UCSD-AML1 (cell line): ENCODE results near the gene RTL9.
A peak's percentile ranks its signal among the peaks of the same experiment; 100 is the strongest.
"Not testable (repeated sequence)": the region's sequence is repeated elsewhere in the genome, so short reads cannot be mapped to it uniquely, and the experiment has no call there.

ENCODE experiments used
- DNase-seq: peaks from one replicate; lab custom pipeline; 2025; ENCODE audit not compliant: unreplicated experiment; lab: John Stamatoyannopoulos, UW

The RTL9 gene

DNA sequence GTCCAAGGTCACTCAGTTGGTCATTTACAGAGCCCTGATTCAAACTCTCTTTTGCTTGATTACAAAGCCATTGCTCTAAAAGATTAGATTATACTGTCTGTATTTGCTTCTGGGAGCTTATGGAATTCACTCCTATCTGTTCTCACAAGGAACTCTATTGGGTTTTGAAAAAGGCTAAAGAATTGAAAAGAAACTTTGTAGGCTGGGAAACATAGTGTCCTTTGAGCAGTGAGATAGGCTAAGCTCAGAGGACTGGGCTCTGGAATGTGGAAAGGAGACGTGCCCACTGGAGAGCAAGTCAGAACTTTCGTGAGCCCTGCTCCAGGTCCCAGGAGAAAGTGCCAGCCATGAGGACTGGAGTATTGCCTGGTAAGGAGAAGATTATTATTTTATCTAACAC, at the start of gene RTL9:
Gene RTL9 (plus strand): TSS at position 301 of the 400 bp plus-strand sequence. CDS start 91,770 bp downstream, outside the sequence.
- DNase-seq: no peak

DNA sequence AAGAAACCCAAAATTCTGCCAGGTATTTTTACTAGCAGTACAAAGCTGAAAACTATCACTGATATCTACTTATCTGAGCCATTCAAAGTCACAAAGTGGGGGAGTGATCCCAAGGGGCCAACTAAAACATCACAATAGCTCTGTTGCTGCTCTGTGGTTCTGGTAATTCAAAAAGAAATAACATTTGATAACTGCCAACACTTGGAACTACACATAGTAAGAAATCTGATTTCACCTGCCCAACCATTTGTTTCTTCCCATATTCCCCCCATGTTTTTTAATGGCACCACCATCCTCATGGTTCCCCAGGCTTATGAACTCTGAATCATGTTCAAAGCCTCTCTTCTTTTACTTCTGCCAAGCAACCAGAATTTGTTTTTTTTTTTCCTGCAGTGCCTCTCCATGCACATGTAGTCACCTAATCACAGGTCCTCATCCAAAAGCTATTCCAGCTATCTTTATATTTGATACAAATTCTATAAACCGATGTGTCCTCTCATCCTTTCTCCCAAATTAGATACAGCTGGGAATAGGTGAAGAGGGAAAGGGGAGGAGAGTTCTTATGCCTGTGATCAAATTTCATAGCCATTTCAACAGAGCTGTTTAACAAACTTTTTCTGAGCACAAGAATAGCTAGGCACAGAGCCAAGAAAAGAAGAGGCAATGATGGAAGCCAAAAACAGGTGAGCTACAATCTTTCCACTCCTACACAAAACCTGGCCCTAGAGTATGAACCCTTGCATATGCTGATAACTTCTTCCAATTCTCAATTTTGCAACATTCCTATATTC, 48.5 kb upstream of the RTL9 start:
- DNase-seq: no peak

DNA sequence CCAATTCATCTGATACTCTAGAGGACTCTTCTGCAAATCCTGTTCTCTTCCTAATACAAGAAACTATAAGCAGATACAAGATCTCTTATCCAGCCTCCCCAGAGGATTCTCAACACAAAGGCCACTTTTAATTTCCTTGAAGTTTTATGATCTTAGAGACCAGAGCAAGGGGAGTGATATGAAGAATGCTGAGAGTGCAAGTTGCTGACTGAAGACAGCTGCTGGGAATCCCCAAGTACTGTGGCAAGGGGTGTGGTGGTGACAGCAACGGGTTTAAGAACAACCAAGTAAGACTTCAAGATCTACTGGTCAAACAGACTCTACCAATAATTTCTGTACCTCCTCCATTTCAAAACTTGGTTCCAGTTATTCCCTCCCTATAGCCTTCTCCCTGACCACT, 47.8 kb upstream of the RTL9 start:
- no peak for DNase-seq

DNA sequence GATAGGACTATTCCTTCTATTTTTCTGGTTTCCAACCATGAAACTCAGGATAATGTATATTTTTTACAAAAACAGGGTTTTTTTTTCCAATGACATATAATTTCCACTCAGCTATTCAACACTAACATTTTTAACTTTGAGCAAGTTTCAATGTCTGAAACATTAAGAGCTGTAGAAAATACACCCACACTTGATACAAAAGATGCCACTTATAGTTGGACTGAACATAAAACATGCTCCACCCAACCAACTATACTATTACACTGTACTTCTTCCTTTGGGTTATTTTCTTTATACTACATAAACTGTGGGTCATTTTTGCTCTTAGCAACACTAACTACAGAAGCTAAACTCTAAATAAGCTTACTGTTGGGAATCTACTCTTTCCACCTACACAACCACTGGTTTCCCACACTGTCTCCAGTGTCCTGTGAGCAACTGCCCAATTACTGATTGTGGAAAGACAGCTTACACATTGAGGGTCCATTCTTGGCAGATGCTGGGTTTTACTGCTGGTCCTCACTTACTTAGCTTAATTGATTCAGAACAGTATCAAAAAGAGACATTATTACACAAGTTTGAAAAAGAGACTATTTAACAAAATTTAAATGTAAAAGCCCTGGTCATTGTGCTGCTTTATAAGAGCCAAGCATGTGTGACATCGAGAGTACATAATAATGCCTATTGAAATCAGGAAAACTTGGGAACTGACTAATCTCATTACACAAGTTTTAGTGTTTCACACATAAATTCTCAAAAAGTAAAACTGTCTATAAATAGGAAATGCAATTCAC, 47.0 kb upstream of the RTL9 start:
- DNase-seq: no peak

DNA sequence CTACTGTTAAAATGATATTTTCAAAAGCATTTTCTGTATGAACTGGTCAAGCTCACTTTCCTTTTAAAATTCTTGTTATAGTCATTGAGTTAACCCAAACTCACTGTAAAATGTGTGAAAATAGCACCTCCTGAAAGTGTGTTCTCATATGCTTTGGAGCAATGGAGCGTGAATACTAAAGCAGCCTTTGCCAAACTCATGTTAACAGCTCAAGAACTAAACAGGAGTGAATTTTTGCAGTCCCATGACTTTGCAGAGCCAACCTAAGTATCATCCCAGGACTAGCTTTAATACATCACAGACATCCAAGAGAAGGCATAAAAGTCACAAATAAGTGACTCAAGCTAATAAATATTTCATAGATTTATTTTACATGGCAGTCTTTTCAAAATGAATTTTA, 43.1 kb upstream of the RTL9 start:
- no peak for DNase-seq

DNA sequence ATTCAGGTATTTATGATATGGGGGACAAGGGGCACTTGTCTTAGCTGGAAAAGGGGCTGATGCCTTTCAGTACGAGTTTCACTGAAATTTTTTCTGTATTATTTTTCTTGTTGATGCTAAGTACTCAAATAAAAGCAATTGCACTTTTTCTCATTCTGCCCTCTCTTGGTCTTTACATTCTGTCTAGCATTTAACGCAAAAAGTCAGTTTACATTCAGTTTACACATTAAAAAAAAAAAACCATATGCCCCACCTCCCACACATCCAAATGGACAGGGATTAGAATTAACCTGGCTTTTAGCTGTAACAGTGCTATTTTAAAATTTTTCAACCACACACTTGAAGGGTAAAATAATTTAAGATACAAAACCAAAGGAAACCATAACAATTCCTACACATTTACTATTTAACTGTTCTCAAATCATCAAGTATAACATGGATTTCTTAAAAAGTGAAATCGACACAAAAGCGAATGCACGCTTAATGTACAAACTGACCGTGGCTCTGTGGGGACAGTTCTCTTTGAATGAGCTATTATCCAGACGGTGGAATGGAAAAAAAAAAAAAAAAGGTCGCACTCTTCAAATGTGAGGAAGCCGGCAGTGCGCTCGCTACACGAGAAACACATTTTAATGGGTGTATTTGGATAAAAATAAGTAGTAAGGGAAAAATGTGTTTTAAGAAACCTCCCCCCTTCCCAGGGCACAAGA, 42.1 kb upstream of the RTL9 start:
- no peak for DNase-seq

DNA sequence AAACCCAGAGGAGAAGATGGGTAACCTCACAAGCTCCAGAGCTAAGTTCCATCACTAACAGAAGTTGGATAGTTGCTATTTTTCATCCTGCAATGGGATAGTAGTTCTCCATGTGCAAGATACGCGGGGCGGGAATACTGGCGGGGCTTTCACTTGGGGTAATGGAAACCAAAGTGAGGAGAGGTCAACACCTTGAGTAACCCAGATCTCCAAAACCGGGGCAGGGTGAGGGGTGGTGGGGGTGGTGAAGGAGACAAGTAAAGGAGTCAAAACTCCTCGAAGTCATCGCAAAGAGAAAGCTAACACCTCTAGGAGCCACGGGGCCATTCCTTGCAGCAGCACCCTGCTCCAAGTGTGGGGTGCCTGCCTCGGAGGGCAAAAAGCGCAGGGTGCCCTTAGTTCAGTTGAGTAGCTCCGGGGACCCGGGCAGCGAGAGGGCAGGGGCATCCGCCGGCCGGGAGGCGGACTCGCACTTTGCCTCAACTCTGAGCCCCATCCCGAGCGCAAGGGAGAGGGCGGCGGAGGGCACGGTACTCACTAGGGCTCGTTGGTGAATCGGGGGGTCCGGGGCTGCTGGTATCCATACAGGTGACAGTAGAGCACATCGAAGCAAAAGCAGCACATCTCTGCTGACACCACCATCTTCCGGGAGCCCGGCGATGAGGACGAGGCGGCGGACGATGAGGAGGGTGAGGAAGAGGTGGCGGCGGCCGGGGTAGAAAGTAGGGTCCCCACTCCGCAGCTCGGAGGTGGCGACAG, 41.4 kb upstream of the RTL9 start:
- peak; percentile 38 for DNase-seq

DNA sequence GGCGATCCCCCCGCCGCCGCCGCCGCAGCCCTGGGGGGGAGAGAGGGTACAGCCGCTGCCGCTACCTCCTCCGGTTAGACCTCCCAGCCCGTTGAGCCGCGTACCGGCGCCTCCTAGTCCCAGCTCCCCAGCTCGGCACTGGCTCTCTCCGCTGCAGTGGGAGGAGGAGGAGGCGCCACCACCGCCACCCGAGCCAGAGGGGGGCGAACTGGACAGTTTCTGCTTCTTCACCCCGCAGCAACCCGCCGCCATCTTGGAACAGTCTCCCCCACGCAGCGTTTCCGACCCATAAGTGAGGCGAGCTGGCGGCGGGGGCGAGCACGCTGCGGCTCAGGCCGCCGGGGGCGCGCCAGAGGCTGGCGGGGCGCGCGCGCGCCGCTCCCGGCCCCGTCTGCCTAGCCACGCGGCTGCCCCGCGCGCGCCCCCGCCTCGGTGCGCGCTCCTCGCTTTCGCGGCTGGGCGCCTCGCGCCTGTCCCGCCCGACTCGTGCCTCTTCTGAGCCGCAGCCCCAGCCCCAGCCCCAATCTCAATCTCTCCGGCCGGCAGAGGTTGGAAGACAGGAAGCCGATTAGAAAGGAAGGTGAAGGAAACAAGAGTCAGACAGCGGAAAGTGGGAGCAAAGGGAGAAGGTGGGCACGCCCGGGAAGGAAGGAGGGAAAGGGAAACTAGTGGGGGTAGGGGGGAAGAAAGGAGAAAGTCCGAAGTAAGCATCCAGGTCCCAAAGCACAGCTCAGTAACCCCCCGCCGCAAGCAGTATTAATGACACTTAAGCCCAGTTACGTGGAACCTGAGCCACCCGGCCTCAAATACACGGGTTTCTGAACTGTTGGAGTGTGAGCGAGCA, 40.6 kb upstream of the RTL9 start, which contains the start of gene AMMECR1:
Gene AMMECR1 (minus strand): TSS at position 266 of the 844 bp plus-strand sequence. CDS start 14 bp downstream, at position 252.
- DNase-seq: peak; percentile 75

DNA sequence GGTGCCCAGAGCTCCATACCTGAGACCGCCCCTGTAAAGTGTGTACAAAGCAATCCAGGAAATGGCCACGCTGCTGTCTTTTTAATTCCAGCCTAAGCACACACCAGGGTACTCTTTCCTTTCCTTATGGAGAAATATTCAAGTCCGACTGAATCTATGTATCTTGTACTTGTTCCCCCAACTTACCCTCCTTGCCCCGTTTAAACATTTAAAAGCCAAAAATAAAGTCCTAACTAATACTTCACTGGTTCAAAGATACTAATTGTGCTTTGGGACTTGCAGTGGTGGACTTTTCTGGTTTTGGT, 40.0 kb upstream of the RTL9 start:
- DNase-seq: no peak

DNA sequence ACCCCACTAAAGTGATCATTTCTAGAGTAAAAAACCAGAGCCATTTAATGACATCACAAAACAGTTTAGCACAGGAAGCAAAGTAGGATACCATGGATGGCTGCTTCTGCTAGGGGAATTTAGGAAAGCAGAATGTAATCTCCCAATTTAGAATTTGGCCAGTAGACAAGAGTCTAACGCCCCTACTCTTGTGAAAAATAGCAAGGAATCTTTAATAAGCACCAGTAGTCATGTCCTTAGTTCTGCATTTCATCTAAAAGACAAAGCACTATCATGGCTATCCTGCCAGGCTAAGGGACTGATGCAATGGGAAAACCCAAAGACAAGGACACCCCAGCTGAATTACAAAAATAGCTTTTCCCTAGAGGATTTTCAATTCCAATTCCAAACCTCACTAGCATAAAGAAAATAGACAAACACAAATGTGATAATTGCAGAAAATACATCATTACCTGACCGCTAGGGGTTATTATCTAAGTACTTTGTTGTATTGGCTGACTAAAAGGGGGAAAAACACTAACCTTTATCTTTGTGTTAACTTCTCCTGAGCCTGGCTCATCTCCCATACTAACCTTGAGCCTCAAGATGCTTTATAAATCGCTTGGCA, 38.2 kb upstream of the RTL9 start:
- DNase-seq: no peak

DNA sequence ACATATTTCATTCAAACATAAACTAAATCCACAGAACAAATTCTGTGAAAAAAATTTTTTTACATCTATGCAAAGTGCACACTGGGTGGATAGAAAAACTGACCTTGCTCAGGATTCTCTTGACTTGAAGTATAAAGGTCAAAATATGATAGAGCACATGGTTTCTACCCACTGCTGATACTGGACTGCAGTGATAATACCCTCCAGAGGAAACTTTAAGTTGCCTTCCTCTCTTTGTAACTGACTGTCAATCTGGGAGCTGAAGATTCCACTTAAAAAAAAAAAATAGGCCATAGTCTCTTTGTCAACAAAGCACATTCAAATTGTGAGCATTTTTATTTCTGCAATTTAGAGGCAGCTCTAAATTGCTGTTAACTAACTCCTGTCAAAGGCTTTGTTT, 37.6 kb upstream of the RTL9 start:
- no peak for DNase-seq

DNA sequence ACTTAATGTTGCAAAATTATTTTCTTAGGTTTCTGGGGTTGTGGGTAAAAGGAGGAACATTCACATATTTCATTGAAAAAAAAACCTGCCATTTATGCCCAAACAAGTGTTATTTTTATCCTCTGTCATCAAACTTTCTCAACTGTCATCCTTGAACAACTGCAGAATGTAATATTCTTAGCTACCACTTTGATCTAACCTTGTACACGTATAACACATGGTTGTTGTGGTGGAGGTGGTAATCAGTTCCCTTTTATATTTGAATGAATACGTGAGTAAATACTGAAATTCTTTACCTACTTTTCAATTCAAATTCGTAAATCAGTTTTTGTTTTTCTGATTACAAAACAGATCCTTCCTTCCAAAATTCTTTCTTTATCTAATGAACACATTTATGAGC, 37.0 kb upstream of the RTL9 start:
- no peak for DNase-seq

DNA sequence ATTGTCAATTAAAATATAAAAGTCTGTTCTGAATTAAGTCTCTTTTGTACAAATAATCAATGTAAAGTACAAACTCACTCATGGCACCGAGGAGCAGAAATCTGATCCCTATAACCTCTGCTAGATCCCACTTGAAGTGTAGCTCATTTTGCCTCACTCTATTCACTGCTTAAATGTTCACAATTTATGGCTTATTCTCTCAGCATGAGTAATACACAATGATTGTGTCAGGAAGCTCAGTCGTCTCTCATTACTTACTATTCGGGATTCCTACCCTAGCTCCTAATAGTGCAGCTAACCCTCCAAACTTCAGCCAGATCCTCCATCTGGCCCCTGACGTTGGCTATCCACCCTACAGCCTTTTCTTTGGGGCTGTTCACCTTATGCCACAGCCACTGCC, 36.0 kb upstream of the RTL9 start:
- DNase-seq: no peak

DNA sequence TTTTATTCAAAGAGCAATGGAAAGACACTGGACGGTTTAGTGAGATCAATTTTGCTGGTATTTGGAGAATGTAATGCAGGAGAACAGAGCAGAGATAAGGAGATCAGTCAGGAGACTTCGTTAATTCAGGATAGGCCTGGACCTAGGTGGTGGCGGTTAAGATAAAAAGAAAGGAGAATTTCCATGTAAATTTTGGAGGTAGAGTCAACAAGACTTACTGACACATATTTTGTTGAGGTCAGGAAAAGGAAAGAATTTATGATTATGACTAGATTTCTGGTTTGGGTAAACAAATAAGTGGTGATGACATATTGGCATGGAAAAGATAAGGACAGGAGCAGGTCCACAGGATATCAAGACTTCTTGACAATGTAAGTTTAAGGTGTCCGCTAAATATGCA, 31.9 kb upstream of the RTL9 start:
- DNase-seq: no peak

DNA sequence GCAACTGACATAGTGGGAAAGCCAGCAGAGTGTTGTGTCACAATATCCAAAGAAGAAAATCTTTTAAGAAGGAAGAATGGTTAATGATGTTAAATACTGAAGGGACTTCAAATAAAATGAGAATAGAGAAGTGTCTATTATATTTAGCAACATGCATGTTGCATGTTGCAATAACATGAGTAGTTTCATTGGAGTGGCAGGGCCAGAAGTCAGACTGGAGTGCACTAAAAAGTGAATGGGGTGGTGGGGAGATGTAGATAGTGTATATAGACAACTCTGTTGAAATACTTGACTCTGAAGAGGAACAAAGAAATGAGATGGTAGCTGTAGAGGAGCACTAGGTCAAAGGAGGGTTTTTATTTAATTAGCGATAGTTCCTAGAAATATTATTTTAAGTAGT, 31.3 kb upstream of the RTL9 start:
- no peak for DNase-seq

DNA sequence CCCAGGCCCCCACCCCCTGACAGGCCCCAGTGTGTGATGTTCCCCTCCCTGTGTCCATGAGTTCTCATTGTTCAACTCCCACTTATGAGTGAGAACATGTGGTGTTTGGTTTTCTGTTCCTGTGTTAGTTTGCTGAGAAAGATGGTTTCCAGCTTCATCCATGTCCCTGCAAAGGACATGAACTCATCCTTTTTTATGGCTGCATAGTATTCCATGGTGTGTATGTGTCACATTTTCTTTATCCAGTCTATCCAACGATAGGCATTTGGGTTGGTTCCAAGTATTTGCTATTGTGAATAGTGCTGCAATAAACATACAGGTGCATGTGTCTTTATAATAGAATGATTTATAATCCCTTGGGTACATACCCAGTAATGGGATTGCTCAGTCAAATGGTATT, 30.0 kb upstream of the RTL9 start:
- not testable (repeated sequence) for DNase-seq

DNA sequence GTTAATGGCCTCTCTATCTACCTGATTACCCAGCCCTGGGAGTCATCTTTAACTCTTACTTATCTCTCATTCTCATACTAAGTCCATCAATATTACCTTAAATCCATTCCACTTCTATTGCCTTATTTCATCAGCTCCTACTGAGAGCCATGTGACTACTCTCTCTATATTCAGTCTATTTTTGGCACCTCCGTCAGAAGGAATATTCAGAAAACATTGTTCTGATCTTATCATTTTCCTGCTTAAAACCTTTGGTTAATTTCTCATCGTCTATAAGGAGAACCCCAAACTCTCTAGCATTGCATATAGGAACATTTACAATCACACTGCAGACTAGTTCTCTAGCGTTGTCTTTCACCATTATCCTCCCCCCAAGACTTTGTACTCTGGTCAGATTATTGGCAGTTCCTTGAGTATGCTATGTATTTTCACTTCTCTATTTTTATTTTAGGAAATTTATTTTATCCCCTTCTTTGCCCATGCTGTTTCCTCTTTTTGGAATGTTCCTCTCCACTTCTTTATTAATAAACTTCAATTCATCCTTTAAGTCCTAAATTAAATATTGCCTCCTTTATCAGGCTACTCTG, 27.1 kb upstream of the RTL9 start:
- no peak for DNase-seq

DNA sequence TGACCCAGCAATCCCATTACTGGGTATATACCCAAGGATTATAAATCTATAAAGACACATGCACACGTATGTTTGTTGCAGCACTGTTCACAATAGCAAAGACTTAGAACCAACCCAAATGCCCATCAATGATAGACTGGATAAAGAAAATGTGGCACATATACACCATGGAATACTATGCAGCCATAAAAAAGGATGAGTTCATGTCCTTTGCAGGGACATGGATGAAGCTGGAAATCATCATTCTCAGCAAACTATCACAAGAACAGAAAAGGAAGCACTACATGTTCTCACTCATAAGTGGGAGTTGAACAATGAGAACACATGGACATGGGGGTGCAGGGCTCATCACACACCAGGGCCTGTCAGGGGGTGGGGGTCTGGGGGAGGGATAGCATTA, 25.2 kb upstream of the RTL9 start:
- not testable (repeated sequence) for DNase-seq

DNA sequence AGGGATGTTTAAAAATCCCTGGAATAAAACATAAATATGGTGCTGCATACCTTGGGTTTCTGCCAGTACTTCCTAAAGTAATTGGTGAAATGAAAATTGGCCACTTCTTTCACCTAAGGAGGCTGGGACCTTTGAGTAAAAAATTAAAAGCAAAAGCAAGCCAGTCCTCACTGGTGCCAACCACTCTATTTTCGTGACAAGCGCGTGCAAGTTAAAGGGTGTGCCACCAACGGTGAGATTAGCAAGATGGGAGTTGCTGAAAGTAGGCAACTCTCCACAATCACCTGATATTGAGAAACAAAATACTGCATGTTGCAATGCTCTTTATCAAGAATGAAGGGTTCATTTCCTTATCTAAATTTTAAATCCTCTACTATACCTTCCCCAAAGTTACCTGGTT, 19.7 kb upstream of the RTL9 start:
- DNase-seq: no peak
